HEK293 (cell line): ENCODE measurements around the gene NLGN1.

Source experiments
- ZNF174 ChIP-seq: fragments of 450-650 bp; formaldehyde crosslinking; IDR thresholded peaks from 2 replicates; pipeline ENCODE4 v1.5.0; 2017; ENCODE audit warnings: missing biosample characterization, mild to moderate bottlenecking, missing genetic modification characterization
- ZNF311 ChIP-seq: fragments of 450-650 bp; formaldehyde crosslinking; IDR thresholded peaks from 2 replicates; pipeline ENCODE4 v1.5.1; 2017; ENCODE audit warnings: missing biosample characterization, missing genetic modification characterization, borderline replicate concordance
- ZNF785 ChIP-seq: fragments of 450-650 bp; formaldehyde crosslinking; IDR thresholded peaks from 2 replicates; pipeline ENCODE4 v1.5.1; 2016; ENCODE audit warnings: missing biosample characterization, missing genetic modification characterization
- TF ChIP-seq, protein P1 (sequence below): fragments of 450-650 bp; formaldehyde crosslinking; IDR thresholded peaks from 2 replicates; pipeline ENCODE4 v1.5.1; 2016; ENCODE audit warnings: missing biosample characterization, missing genetic modification characterization
- TF ChIP-seq, protein P2 (sequence below): fragments of 450-650 bp; formaldehyde crosslinking; IDR thresholded peaks from 2 replicates; pipeline ENCODE4 v1.5.1; 2016; ENCODE audit warnings: missing biosample characterization, missing genetic modification characterization
- TF ChIP-seq, protein P3 (sequence below): fragments of 450-650 bp; formaldehyde crosslinking; IDR thresholded peaks from 2 replicates; pipeline ENCODE4 v1.5.1; 2016; ENCODE audit warnings: missing biosample characterization, missing genetic modification characterization
- TF ChIP-seq, protein P4 (sequence below): fragments of 450-650 bp; formaldehyde crosslinking; optimal IDR thresholded peaks from 2 replicates; pipeline ENCODE3; 2016; ENCODE audit warnings: missing biosample characterization, mild to moderate bottlenecking, missing genetic modification characterization

DNA sequence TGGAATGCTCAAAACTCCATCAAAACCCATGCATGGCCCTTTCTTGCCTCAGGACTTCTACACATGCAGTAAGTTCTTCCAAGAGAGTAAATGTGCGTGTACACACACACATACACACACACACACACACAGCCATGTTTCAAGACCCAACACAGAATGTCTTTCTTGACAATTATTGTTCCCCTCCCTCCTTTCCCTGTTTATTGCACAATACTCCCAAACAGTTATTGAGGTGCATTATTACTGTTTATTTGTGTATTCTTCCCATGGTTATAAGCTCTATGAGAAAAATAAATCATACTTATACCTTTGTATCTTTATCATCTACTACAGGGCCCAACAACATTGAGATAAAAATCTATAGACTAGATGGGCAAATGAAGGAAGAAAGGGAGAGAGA, 937.8 kb downstream of the NLGN1 start:
- TF ChIP-seq, protein P1, sequence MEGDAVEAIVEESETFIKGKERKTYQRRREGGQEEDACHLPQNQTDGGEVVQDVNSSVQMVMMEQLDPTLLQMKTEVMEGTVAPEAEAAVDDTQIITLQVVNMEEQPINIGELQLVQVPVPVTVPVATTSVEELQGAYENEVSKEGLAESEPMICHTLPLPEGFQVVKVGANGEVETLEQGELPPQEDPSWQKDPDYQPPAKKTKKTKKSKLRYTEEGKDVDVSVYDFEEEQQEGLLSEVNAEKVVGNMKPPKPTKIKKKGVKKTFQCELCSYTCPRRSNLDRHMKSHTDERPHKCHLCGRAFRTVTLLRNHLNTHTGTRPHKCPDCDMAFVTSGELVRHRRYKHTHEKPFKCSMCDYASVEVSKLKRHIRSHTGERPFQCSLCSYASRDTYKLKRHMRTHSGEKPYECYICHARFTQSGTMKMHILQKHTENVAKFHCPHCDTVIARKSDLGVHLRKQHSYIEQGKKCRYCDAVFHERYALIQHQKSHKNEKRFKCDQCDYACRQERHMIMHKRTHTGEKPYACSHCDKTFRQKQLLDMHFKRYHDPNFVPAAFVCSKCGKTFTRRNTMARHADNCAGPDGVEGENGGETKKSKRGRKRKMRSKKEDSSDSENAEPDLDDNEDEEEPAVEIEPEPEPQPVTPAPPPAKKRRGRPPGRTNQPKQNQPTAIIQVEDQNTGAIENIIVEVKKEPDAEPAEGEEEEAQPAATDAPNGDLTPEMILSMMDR, result no peak
- no peak for TF ChIP-seq ZNF785 (tag by site-specific recombination)
- TF ChIP-seq, protein P2, sequence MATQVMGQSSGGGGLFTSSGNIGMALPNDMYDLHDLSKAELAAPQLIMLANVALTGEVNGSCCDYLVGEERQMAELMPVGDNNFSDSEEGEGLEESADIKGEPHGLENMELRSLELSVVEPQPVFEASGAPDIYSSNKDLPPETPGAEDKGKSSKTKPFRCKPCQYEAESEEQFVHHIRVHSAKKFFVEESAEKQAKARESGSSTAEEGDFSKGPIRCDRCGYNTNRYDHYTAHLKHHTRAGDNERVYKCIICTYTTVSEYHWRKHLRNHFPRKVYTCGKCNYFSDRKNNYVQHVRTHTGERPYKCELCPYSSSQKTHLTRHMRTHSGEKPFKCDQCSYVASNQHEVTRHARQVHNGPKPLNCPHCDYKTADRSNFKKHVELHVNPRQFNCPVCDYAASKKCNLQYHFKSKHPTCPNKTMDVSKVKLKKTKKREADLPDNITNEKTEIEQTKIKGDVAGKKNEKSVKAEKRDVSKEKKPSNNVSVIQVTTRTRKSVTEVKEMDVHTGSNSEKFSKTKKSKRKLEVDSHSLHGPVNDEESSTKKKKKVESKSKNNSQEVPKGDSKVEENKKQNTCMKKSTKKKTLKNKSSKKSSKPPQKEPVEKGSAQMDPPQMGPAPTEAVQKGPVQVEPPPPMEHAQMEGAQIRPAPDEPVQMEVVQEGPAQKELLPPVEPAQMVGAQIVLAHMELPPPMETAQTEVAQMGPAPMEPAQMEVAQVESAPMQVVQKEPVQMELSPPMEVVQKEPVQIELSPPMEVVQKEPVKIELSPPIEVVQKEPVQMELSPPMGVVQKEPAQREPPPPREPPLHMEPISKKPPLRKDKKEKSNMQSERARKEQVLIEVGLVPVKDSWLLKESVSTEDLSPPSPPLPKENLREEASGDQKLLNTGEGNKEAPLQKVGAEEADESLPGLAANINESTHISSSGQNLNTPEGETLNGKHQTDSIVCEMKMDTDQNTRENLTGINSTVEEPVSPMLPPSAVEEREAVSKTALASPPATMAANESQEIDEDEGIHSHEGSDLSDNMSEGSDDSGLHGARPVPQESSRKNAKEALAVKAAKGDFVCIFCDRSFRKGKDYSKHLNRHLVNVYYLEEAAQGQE (tag by site-specific recombination), result no peak
- TF ChIP-seq, protein P3, sequence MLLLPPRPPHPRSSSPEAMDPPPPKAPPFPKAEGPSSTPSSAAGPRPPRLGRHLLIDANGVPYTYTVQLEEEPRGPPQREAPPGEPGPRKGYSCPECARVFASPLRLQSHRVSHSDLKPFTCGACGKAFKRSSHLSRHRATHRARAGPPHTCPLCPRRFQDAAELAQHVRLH (tag by site-specific recombination), result no peak
- TF ChIP-seq, protein P4, sequence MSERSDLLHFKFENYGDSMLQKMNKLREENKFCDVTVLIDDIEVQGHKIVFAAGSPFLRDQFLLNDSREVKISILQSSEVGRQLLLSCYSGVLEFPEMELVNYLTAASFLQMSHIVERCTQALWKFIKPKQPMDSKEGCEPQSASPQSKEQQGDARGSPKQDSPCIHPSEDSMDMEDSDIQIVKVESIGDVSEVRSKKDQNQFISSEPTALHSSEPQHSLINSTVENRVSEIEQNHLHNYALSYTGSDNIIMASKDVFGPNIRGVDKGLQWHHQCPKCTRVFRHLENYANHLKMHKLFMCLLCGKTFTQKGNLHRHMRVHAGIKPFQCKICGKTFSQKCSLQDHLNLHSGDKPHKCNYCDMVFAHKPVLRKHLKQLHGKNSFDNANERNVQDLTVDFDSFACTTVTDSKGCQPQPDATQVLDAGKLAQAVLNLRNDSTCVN (tag by site-specific recombination), result no peak
- no peak for TF ChIP-seq ZNF311
- no peak for TF ChIP-seq ZNF174 (tag by site-specific recombination)
